Embryonic facial prominence (tissue), 1 donor: ENCODE results near the gene GDF7.

Experiments
- DNase-seq: peaks from one replicate; pipeline ENCODE4 v3.0.0-alpha.2; 2016; ENCODE audit errors: extremely low spot score

GDF7 gene

DNA sequence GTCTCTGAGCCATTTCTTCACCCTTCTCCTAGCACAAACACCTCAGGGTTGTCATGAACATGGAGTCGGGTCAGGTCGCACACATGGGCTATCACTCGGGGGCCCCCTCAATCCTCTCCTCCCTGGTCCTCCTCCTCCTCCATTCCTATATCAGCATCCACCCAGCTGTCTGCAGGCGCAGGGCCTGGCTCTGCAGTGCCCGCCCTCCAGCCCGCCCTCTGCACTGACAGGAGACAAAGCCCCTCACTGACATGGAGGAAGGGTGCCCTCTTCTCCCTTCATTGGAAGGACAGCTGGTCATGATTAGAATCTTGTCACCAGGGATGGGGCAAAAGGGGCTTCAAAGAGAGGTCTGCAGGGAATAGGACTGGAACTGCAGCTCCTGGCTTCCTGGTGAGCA, 37.8 kb upstream of the GDF7 start:
- DNase-seq = no peak

DNA sequence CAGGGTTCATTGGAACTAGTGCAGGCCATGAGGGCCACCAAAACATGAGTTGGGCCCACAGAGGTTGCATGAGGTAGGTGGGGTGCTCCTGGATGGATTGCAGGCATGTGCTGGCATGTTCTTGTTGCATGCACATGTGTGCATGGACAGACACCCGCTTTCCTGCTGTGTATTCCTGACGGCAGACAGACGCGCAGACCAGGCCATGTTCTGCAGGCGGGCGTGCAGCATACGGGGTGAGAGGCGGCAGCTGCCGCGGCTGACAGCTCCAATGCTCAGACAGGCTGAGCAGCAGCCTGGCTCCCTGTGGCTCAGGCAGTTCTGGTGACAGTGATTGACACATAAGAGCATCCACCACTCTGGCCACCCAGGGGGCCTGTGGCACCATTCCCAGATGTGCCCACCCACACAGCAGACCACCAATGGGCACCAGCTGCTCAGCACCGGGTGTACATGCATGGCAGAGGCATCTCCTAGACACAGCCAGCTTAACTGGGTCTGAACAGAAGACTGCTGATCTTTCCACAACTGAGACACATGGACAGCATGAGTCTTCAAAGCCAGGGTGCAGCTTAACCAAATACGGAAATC, 37.3 kb upstream of the GDF7 start:
- no peak for DNase-seq

DNA sequence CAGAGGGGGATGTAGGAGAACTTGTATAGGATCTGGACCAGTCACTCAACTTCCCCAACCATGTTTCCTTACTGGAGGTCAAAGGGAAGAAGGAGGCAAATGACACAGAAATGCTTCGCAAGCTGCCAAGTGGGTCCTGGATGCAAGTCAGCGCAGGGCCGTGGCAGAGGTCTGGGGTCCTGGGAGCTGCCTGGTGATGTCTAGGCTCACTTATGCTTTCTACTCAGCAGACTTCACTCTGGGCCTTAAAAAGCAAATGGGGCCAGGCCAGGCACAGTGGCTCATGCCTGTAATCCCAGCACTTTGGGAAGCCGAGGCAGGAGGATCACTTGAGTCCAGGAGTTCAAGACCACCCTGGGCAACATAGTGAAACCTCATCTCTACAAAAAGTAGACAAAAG, 36.0 kb upstream of the GDF7 start:
- DNase-seq = no peak

DNA sequence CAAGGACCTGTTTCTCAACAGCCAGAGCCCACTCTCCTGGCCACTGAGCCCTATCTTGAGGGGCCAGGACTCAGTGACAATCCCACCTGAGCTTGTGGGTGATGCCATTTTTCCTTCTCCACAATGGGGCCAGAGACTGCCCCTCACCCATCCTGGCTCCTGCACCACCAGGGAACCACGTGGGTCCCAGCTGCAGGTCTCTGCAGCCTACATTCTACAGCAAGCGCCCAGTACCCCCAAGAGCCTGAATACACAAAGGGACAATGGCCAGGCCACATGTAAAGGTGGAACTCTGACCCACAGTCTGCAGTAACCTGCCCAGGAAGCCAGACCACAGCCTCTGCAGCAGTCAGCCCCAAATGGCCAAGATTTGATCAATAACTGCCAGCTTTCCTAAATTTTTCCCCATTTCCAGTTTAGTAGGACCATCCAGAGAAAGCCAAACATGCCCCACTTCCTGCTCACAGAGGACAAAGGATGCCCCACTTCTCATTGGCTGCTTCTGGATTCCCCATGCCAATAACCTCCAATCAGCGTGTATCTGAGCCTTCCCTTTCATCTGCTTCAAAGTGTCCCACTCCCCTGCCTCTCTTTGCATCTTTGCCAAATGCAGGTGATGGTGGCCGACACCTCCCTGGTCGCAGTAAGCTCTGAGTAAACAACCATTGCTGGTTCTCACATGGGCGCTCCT, 35.2 kb upstream of the GDF7 start:
- DNase-seq = no peak

DNA sequence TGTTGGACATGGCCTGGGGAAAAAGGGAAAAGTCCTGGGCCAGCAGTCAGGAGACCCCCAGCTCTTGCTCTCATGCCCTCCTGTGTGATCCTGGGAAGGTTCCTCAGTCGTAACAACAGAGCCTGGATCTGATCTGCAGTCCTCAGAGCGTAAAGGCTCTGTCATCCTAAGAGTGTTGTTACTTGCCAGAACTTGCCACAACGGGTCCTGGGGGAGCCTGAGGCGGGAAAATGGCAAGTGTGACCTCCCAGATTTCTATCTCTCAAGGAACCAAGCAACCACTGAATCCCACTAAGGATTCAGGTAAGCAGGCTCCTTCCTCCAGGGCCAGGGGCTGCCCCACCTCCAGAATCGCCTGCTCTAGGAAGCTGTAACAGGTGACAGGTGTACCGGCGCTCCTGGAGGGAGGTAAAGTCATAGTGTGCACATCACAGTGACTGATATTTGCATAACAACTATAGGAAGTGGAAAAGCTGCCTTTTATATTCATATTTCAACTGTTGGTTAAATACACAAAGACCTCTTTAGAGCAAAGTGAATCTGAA, 34.4 kb upstream of the GDF7 start:
- DNase-seq = no peak

DNA sequence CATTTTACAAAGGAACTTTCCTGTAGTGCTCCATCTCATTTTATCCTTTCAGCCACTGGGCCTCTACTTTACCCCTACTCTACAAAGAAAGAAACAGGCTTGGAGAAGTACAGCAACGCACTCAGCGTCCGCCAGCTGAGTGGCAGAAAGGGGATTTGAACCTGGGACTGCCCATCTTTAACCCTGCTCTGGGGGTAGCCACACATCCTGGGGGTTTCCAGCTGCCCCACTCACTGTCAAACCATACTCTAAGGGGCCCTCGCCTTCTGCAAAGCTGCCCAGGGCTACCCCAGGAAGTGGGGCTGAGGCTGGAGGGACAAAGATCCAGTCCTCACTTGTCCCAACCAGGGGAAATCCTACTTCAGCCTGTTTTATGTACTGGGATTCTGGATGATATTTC, 33.9 kb upstream of the GDF7 start:
- no peak for DNase-seq

DNA sequence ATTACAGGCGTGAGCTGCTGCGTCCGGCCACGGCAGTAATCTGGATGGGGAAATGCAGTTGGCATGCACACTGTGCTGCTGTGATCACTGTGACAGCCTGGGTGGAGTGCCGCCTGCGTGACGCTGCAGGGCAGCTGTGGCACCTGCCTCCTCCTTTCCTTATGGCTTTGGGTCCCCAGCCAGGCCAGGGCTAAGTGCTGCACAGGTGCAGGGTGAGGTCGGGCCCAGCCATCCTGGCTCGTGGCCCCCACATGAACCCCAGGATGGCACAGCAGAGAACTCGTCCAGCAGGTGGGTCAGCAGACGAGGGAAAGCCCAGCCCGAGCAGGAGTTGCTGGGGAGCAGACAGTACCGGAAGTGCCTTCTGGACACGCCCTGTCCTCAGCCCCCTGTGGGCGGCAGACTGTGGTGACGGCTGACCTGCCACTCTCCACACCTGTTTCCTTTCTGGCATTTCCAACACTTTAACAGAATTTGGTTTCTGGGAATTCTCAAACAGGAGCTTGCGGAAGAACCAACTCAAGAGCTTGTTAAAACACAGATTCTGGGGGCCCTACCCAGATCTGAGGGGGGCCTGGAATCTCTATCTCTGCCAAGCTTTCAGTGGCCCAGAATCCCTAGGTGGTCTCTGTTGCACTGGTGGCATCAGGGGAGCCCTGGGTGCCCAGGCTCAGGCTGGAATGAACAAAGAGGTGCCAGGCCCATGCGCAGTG, 33.0 kb upstream of the GDF7 start:
- no peak for DNase-seq

DNA sequence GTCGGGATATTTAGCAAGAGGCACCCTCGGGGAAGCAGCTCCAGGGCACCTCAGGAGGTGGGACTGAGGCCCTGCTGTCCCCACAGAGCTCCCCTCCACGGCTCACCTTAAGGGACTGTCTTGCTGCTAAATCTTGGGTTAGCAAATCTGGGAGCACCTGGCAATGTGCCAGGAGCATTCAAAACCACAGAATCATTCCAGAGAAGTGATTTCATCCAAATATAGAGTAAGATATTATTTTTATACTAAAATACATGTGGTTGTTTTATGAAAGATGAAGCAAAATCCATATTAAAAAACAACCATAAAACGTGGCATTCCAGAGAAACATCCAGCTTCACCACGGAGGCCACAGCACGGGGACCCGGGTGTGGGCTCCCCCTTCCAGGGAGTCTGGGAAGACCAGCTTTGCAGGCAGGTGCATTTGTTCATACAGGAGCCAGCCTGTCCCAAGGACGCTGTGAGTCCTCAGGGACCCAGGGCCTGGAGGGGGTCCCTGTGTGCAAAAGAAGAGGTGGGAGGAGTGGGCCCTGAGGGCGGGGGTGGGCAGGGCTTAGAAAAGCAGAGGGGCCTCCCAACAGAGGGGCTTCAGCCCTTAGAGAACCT, 32.3 kb upstream of the GDF7 start:
- peak; percentile 38 for DNase-seq

DNA sequence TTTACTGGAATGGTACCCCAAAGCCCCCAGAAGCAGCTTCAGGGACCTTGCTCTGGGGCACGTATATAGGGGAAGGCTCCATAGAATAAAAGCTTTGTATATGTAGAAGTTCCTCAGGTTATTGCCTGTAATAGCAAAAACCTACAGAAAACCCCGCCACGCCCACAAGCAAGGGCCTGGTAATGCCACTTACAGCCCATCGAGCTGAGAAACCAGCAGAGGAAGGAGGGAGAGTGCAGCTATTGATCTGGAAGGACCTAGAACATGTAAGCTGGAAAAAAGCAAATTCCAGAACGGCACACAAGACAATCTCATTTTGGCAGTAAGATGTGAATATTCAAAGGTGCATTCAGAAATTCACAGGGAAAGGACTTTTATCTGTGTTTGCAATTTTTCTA, 31.8 kb upstream of the GDF7 start:
- no peak for DNase-seq

DNA sequence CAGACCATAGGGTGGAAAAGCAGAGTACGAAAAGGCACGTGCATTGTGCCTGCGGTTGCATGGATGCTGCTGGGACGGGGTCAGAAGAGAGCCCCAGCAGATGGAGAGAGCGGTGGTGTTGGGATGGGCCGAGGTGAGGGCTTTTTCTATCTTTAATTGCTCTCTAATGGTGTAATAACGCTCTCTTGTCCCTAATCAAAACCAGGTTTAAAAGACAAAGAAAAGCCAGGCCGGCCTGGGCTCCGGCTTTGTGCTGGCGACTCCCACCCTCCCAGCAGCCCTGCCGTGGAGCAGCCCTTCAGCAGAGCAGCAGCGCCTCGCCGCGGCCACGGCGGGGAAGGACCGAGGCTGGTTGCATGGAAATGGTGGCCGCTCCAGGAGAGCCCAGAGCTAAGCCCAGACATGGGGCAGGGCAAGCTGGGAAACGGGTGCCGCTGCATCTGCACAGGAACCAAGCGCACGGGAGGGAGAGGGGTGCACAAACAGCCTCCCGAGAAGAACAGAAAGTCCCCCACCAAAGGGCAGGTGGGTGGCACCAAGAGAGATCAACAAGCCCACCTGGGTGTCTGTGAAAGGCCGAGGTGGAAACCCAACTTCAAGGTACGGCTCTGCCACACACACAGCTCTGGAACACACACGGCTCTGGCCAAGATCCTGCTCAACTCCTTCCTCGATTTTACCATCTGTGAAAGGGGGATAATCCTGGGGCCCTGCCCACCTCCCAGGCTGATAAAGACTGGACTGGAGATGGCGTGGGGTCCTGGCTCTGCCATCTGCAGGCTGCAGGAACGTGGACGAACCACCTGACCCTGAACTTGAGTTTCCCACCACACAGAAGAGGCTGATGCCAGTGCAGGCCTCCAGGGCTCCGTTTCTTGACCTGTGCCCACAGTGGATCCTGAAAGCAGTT, 31.0 kb upstream of the GDF7 start:
- peak; percentile 70 for DNase-seq

DNA sequence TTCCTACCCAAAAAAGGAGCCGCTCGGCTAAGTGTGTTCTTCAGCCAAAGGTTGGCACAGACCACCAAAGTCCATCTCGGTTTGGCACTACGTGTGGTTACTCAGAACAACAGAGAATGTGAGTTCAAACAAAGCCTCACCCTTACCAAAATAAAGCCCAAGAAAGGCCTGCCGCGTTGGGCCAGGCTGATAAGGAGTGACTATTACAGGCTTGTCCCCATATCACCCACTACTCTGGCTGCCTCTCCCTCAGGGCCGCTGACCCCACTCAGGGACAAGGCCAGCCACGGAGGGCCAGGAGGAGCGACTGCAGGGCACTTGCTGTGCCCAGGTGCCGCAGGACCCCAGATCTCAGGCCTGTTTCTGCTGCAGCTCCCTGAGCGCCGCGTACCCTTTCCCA, 29.8 kb upstream of the GDF7 start:
- DNase-seq = no peak

DNA sequence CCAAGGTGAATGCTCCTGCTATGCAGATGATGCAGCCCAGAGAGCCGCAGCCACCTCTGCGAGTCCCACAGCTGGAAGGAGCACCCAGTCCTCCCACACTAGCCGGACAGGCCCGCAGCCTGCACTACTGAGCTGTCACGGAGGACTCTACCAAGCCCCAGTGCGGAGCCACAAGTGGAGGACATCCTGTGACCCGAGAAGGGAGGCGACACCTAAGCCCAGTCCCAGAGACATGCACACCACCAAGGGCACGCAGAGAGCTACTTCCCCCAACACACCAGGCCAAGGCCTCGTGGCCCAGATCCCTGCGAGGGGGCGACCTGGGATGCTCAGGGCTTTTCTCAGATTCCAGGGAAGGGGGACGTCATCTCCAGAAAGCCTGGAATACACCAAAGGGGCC, 28.9 kb upstream of the GDF7 start:
- DNase-seq = no peak

DNA sequence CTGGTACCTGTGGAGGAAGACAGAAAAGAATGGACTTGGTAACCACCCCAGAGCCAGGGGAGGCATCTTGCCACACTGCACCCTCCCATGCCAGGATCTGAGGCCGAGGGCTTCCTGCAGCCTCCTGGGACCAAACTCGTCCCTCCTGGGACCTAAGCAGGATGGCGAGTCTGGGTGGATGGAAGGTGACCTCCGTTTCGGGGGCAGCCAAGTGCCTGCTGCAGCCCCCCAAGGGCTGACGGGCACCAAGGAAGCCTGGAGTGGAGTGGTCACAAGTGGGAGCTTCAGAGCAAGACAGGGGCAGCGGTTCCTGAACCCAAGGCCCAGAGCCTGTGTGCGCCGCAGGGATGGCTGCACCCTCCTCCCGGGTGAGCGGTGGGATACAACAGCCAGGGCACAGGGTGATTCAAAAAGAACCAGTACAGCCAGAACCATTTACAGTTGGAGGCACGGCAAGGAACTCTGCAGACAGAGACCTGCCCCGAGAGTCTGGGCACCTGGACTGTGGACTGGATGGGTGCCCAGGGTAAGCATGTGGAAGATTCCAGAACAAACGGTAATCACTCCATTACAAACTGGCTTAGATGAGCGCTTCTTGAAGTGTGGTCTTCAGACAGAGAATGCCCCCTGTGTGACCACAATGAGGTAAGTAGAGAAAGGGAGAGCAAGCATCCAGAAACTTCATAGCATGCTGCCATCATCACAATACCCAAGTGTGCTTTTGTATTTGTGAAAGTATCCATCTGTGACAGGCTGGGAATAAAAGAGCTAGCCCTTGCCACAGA, 28.1 kb upstream of the GDF7 start:
- DNase-seq = no peak

DNA sequence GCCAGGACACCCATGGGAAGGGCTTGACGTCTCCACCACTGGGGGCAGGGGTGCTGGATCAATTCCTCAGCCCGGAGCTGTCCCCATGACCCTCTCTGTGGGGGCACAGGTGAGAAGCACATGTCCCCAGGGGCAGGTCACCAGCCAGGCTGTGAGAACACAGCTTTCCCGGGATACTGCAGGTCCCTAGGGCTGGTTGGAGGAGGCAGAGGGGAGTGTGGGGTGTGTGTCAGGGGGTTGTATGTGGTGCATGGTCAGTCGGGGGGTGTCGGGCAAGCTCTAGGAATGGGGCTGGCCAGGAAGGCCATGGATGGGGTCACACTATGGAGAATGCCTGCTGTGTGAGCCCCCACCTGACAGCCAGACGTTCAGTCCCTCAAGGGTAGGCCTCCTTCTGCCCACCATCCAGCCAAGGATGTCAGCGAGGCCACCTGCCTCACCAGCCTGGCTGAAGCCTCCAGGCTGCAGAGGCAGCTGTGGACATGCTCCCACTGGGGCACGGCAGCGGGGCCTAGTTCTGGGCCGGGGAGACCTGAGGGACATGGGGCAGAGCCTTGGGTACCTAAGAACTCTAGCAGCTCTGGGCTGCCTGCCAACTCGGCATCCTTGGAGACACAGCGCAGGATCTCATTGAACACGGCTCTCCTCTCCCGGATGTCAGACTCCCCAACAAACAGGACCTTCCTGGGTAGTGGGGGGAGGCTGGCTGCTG, 26.4 kb upstream of the GDF7 start:
- DNase-seq = no peak

DNA sequence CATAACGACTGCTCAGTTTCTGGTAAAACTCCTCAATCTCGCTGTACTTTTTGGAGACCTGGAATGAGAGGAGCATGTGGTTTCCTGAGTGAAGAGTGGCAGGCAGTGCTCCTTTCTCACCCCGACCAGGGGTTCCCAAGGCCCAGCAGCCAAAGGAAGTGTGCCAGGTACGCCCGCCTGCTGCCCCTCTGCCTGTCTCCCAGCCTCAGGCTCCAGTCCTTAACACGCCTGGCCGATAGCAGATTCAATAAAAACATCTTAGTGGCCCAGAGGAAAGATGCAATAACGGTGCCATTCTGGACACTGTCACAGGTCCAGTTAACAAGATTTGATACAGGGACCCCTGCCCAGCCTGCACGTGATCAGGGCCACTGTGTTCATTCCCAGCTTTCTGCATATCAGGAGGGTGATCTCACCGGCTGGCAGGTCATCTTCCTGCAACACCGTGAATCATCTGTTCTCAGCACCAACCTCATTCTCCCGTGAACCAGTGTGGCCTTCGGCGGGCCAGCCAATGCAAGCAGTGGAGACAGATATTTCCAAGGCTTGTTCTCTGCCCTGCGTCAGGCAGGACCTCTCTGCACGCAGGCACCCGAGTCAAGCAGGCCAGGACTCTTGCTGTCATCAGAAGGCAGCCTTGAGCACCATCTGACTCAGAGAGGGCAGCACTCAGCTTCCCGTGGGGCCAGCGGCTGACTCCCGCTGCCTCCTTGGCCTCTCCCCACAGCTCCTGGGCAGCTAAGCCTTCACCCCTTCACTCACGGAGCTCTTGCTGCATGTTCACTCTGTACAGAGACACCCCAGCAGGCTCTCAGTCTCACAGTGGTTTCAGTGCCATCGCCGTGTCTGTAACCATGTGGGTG, 25.6 kb upstream of the GDF7 start:
- no peak for DNase-seq

DNA sequence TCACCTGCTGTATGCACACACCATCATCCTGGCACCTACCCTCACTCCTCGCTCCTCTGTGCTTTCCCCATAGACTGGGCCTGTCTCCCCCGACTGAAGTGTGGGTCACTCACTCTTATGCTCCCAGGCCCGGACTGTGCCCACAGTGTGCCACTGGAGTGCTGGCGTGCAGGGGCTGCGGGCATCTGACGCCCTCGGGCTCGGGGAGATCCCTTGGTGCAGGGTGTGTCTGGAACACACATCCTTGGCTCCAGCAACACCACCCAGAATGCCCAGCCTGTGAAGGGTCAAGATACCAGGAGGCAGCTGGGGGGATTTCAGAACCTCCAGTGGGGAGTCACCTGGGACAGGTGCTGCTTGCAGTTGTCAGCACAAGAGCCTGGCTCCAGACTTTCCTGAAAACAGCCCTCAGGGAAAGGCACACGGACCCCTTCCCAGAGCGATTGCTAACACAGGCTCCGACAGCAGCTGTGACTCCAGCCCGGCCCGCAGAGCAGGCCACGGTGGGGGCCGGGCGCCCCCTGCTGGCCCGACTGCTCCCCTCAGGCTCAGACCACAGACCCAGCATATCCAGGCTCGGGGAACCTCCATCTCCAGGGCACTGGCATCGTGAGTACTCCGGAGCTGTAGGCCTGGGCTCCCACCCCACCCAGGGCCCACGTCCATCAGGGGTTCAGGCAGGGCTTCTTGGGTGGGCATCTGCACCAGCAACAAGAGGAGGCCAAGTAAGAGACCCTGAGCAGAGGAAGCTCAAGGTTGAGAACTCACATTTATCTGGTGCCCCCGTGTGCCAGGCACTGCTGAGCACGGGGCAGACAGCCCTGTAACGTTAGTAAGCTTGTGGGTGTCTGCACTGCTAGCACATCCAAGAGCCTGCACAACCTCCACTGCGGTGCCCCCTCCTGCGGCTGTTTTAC, 24.6 kb upstream of the GDF7 start:
- DNase-seq = peak; percentile 47

DNA sequence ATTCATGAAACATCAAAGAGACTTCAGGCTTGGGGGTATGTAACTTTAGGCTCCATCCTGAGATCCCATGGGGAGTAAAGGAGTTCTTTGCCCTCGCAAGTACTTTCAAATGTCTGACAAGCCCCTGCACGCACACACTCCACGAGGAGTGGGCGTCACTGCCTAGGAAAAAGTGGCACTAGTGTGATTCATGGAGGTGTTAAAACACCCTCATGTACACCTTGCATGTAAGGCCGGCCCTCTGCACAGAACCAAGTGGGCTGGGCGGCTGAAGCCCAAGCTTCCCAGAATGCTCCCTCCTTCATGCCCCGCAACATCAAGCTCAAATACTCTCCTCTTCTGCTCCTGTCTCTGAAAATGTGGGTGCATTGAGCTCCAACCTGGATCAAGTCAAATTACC, 23.9 kb upstream of the GDF7 start:
- no peak for DNase-seq

DNA sequence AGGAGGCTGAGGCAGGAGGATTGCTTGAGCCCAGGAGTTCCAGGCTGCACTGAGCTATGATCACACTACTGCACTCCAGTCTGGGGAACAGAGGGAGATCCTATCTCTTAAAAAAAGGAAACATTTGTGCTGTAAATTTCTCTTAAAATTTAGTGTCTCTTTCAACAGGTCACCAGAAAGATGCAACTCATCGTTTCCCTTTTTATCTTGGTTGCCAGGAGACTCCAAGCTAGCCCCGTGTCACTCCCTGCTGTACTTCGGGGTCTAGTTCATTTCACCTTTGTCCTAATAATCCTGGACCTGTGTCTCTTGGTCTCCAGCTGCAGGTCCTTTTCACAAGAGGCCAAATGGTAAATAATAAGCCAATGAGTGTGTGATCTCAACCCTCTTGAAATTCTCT, 23.1 kb upstream of the GDF7 start:
- no peak for DNase-seq
